GM21576 (cell line): ENCODE data around the gene EFNA5.

Experiments
- ATAC-seq: cut with Tn5 transposase; IDR thresholded peaks from one replicate; pipeline ENCODE4 v1.9.1; 2021; ENCODE audit warnings: mild to moderate bottlenecking, moderate library complexity; ENCODE audit not compliant: unreplicated experiment

The EFNA5 gene

GRCh38 chr5:107646418-107646817 lies 24.3 kb downstream of the EFNA5 start:
- no peak for ATAC-seq

GRCh38 chr5:107640568-107640967 lies 30.2 kb downstream of the EFNA5 start:
- ATAC-seq, result no peak

GRCh38 chr5:107639990-107640389 lies 30.7 kb downstream of the EFNA5 start:
- no peak for ATAC-seq

GRCh38 chr5:107636555-107636954 lies 34.2 kb downstream of the EFNA5 start:
- ATAC-seq, result no peak

- ATAC-seq, result no peak
These were observed 34.7 kb downstream of the EFNA5 start for GRCh38 chr5:107636068-107636467.

- no peak for ATAC-seq
These were observed 35.5 kb downstream of the EFNA5 start for GRCh38 chr5:107634981-107635848.

GRCh38 chr5:107633171-107633901 lies 37.4 kb downstream of the EFNA5 start:
- ATAC-seq, result no peak

GRCh38 chr5:107631805-107632362 lies 38.9 kb downstream of the EFNA5 start:
- no peak for ATAC-seq

GRCh38 chr5:107630184-107630583 lies 40.6 kb downstream of the EFNA5 start:
- ATAC-seq, result no peak

GRCh38 chr5:107624235-107624634 lies 46.5 kb downstream of the EFNA5 start:
- ATAC-seq, result no peak

GRCh38 chr5:107621089-107621488 lies 49.6 kb downstream of the EFNA5 start:
- ATAC-seq, result no peak

GRCh38 chr5:107619781-107620180 lies 51.0 kb downstream of the EFNA5 start:
- no peak for ATAC-seq

GRCh38 chr5:107618242-107618641 lies 52.5 kb downstream of the EFNA5 start:
- ATAC-seq, result no peak

GRCh38 chr5:107617052-107617451 lies 53.7 kb downstream of the EFNA5 start:
- no peak for ATAC-seq

GRCh38 chr5:107616213-107616612 lies 54.5 kb downstream of the EFNA5 start:
- no peak for ATAC-seq

- no peak for ATAC-seq
These were observed 55.4 kb downstream of the EFNA5 start for GRCh38 chr5:107615299-107615817.

GRCh38 chr5:107612541-107612940 lies 58.2 kb downstream of the EFNA5 start:
- ATAC-seq, result no peak

GRCh38 chr5:107610798-107611197 lies 59.9 kb downstream of the EFNA5 start:
- no peak for ATAC-seq

GRCh38 chr5:107607671-107608345 lies 62.9 kb downstream of the EFNA5 start:
- ATAC-seq, result no peak

- no peak for ATAC-seq
These were observed 63.5 kb downstream of the EFNA5 start for GRCh38 chr5:107607196-107607595.

GRCh38 chr5:107605596-107606125 lies 65.1 kb downstream of the EFNA5 start:
- no peak for ATAC-seq
